ENCODE data around the gene C9orf152.
"Not testable (repeated sequence)": the region's sequence is repeated elsewhere in the genome, so short reads cannot be mapped to it uniquely, and the experiment has no call there.

C9orf152 gene, protein sequence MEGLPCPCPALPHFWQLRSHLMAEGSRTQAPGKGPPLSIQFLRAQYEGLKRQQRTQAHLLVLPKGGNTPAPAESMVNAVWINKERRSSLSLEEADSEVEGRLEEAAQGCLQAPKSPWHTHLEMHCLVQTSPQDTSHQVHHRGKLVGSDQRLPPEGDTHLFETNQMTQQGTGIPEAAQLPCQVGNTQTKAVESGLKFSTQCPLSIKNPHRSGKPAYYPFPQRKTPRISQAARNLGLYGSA

DNA sequence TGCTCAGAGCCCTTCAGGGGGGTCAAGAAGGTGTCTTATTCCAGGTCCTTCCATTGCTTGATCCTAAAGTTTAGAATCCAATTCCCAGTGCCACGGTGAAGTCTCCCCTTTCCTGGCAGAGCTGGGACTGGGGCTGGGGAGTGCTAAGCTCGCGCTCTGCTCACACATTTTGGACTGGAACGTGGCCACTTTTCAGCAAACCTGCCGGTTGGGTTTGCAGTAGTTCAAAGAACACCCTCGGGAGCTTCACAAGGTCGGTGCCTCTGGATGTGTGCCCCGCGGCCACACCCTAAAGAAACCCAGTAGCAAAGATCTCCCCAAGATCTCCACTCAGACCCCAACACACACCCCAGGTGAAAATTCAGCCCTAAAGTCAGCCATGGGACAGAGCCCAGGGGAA lies at the start of gene C9orf152:
TSS of gene C9orf152 (minus strand) at position 129 of the 400 bp plus-strand sequence. CDS start 580 bp downstream, outside the sequence.
- TF ChIP-seq ZNF274 (IDR thresholded peaks at IDR 0.05; ENCODE audit: low read depth, low read length): no peak
- no peak within 1 kb of the TSS for H3K4me3 ChIP-seq (ENCODE audit: low read length)

DNA sequence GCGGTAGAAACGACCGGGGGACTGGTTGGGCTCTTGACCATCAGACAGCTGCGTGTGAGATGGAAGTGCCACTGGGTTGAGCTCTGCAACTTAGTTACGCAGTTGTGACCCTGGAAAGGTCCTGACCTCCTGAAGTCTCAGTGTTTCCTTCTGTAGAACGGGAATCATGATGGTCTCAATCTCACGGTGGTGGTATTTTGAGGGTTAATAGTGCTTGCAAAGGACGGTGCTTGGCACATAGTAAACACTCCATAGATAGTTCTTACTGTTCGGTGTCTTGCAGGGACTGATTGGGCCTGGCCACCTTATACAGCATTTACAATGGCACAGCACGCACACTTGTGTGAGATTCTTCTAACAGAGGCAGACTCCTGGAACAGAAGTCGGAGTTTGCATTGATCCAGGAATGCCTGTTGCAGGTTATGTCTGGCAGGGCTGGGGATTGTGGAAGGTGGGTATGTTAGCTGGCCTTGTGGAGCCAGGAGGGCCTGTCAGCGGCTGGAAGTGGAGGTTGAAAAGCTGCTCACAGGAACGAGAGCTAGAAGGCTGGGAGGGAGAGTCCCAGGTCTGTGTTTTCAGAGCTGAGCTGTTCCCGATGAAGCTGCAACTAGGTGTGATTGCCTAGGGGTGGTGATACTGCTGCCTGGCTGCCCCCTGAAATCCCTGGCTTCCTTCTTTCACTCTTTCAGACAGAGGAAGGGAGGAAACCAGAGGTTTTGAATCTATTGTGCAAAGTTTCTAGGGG lies 49.3 kb upstream of the C9orf152 start:
- peak overlapping the region; percentile 74 for H3K4me3 ChIP-seq (ENCODE audit: low read length)
- TF ChIP-seq ZNF274 (IDR thresholded peaks at IDR 0.05; ENCODE audit: low read depth, low read length): no peak

DNA sequence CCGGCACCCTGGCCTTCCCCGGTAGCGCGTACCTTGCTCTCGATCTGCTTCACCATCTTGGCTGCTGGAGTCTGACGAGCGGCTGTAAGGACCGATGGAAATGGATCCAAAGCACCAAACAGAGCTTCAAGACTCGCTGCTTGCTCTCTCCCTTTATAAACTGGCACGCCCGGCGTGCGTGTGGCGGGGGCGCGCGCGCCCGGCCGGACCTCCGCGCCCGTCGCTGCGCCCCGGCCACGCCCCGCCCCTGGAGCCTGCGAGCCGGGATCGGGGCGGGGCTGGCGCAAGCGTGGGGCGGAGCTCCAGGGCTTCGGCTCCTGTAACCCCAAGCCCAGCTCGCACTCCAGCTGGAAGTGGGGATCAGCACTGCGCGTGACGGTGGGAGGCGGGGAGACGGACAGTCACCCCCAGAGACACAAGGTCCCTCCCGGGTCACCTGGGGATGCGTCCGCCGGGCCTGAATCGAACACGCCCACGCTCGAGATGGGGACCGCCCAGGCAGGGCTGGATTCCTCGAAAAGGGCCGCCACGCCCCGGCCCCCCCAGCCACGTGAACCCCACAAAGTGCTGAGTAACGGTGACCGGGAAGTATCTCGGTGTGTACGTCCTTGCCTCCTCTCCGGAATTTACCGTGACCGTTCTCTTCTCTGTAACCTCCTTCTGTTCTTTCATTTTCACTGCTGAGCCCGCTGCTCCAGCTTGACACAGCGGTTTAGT lies 48.6 kb upstream of the C9orf152 start, which contains the start of gene TXN:
TSS of gene TXN (minus strand) at position 128 of the 717 bp plus-strand sequence. CDS start at position 56, 72 bp downstream.
- H3K4me3 ChIP-seq (ENCODE audit: low read length): peak within 1 kb of the TSS; percentile 74
- no peak for TF ChIP-seq ZNF274 (IDR thresholded peaks at IDR 0.05; ENCODE audit: low read depth, low read length)

DNA sequence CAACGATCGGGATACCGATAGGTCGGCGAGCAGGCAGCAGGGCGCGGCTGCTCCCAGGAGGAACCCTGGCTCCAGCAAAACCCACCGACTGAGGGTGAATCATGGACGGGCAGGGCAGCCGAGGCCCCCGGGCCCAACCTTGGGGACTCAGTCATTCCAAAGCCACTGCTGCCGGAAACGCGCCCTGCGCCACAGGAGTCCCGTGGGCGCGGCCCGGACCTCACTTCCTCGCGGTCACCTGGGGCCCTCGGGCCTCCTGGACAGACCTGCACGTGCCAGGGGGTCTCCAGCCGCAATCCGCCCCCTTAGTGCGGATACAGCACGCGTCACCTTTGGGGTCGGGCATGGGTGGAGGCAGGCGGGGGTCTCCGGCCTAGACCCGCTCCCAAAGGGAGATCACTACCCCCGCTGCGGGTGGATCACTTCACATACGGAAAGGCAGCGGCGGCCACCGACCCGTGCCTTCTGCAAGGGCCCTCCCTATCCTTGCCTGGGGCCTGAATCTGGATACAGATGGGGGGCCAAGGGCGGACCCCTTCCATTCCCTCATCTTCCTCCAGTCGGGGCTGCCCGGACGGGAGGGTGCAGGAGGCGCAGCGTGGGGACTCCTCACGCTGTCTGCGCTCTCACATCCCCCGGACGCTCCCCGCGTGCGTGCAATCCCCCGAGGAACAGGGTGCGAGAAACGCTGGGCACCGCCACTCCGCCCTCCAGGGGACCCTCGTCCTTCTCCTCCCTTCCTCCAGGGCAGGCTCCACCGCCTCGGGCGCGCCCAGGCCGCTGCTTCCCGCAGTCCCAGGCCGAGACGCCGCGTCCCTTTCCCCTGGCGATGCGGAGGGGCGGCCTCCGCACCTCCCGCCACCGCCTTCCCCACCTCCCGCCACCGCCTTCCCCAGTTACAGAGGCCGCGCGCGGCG lies 47.8 kb upstream of the C9orf152 start:
- peak overlapping the region; percentile 74 for H3K4me3 ChIP-seq (ENCODE audit: low read length)
- no peak for TF ChIP-seq ZNF274 (IDR thresholded peaks at IDR 0.05; ENCODE audit: low read depth, low read length)

DNA sequence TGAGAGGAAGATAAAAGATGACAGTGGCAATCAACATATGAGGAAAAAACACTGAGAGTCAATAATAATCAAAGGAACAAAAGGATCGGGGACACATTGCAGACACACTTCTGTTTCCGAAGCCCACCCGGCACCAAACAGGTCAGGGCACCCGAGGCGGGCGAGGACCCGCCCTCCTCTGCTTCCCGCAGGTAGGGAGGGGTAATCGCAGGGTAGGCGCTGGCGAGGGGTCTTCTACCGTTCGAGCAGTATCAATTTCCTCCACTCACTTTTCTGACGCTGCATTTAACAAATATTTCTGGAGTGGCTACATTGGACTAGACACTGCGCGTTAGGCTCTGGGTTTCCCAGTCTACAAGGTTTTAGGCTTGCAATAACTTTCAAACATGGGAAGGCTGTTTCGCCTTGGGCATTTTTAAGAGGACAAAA lies 47.1 kb upstream of the C9orf152 start:
- no peak for TF ChIP-seq ZNF274 (IDR thresholded peaks at IDR 0.05; ENCODE audit: low read depth, low read length)
- H3K4me3 ChIP-seq (ENCODE audit: low read length): peak overlapping the region; percentile 74

DNA sequence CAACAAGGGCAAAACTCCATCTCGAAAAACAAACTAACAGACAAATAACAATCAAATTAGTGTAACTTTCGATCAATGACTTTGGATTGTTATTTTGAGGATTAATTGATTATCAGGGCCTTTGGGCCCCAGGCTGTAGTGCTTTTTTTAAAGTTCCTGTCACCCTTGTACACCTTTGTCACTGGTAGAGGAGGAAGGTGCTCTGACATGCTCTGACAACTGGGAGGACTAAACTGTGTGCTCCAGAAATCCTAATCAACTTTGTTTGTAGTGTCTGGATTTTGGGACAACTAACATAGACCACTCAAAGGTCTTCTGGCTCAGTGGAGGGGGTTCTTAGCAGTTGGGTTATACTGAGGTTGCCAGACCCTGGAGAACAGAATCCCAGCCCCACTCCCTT lies 46.5 kb upstream of the C9orf152 start:
- no peak for TF ChIP-seq ZNF274 (IDR thresholded peaks at IDR 0.05; ENCODE audit: low read depth, low read length)
- H3K4me3 ChIP-seq (ENCODE audit: low read length): peak overlapping the region; percentile 74

DNA sequence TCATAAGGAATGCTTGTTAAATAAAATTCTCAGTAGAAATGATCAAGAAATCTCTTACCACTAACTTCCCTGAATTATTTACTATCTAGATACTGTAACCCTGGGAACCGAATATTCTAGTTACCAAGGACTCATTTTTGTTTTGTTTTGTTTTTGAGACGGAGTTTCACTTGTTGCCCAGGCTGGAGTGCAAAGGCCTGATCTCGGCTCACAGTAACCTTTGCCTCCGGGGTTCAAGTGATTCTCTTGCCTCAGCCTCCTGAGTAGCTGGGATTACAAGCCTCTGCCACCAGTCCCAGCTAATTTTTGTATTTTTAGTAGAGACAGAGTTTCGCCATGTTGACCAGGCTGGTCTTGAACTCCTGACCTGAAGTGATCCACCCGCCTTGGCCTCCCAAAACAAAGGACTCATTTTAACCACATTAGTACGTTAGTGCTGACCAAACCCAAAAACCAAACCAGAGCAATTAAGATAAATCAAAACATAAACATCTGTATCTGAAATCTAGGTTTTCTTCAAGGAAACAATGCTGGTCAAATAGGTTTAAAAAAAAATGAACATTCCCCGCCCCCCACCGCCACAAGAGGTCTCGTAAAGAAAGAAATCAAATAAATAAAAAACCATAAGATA lies 44.7 kb upstream of the C9orf152 start:
- H3K4me3 ChIP-seq (ENCODE audit: low read length): no peak overlapping the region
- TF ChIP-seq ZNF274 (IDR thresholded peaks at IDR 0.05; ENCODE audit: low read depth, low read length): no peak

DNA sequence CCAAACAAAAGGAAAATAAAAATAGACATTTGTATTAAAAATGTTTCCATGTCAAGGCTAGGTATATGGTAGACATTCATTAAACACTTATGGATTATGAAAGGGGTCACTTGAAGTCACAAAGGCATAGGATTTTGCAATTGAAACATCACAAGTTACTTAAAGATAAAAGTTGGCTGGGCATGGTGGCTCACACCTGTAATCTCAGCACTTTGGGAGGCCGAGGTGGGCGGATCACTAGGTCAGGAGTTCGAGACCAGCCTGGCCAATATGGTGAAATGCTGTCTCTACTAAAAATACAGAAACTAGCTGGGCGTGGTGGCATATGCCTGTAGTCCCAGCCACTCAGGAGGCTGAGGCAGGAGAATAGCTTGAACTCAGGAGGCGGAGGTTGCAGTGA lies 43.8 kb upstream of the C9orf152 start:
- not testable (repeated sequence) for H3K4me3 ChIP-seq (ENCODE audit: low read length)

DNA sequence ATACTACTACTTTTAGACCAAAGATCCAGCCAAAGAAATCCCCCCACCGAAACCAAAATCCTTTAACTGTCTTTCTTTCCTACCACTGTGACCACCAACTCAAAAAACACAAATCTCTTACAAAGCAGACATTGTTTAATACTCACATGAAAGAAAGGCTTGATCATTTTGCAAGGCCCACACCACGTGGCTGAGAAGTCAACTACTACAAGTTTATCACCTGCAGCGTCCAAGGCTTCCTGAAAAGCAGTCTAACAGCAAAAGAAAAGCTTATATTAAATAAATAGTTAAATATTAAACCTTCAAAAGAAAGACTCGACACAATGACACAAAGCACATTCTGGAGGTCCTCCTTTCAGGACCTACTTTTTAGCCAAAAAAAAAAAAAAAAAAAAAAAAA lies 43.3 kb upstream of the C9orf152 start:
- no peak for TF ChIP-seq ZNF274 (IDR thresholded peaks at IDR 0.05; ENCODE audit: low read depth, low read length)
- no peak overlapping the region for H3K4me3 ChIP-seq (ENCODE audit: low read length)

DNA sequence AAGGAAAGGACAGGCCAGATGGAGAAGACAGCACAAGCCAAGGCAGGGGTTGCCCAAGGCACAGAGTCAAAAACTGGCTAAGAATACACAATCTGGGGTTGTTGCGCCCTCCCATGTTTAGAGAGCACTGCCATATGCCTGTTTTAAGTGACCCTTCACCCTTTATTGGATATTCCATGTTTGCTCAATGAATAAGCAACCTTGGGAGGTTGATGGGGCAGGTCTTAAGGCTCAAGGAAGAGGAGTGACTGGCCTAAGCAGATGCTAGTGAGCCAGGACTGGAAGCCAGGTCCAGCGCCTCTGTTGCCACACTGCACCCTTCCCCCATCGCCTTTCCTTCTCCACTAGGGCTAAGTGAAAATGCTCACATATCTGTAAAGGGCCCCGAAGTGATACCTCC lies 41.6 kb upstream of the C9orf152 start:
- H3K4me3 ChIP-seq (ENCODE audit: low read length): no peak overlapping the region
- no peak for TF ChIP-seq ZNF274 (IDR thresholded peaks at IDR 0.05; ENCODE audit: low read depth, low read length)

DNA sequence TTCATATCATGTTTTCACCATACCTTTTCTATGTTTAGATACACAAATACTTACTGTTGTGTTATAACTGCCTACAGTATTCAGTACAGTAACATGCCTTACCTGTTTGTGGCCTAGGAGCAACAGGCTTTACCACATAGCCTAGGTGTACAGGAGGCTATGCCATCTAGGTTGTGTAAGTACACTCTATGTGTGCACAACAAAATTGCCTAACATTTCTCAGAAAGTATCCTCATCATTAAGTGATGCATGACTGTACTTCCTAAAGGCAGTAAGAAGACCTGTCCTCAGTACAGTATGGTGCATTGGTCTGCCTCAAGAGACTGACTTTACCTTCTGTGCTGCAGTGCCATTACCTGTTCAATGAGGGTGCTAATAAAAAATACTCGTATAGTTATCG lies 40.4 kb upstream of the C9orf152 start:
- TF ChIP-seq ZNF274 (IDR thresholded peaks at IDR 0.05; ENCODE audit: low read depth, low read length): no peak
- no peak overlapping the region for H3K4me3 ChIP-seq (ENCODE audit: low read length)

DNA sequence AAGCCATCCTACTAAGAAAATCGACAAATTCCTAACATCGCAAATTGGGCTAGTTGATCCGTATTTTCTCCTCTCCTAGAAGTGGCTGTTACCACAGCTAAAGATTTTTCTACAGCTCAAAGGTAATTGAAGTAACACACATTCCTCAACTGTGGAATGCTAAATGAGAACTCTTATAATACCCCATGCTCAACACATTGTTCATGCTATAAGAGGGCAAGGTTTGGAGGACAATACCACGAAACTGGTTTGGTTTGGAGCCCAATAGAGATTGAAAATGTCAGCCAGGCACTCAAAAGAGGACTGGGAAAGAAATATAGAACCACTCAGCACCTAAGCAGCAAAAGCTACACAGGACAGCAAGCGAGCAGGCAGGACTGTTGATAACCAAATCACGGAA lies 38.3 kb upstream of the C9orf152 start:
- H3K4me3 ChIP-seq (ENCODE audit: low read length): no peak overlapping the region
- no peak for TF ChIP-seq ZNF274 (IDR thresholded peaks at IDR 0.05; ENCODE audit: low read depth, low read length)

DNA sequence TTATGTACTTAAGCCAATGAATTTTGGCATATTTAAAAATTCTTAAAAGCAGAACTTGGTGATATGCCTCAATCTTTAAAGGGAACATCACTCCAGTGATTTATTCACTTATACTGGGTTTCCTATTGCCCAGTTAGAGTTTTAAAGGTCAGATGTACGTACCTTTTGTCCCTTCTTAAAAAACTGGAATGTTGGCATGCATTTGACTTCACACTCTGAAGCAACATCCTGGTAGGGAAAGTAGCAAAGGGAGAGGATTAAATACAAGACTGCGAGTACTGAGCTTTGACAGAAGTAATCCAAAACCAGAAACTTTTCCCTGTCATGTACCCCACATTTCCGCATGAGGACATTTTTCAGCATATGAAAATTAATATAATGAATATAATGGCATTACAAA lies 36.7 kb upstream of the C9orf152 start:
- H3K4me3 ChIP-seq (ENCODE audit: low read length): no peak overlapping the region
- TF ChIP-seq ZNF274 (IDR thresholded peaks at IDR 0.05; ENCODE audit: low read depth, low read length): no peak

All from GM08714 (cell line).